Brain microvascular endothelial cell (primary cell): ENCODE measurements around the gene TTC39C.
"Not testable (repeated sequence)": the region's sequence is repeated elsewhere in the genome, so short reads cannot be mapped to it uniquely, and the experiment has no call there.

Experiments used
- DNase-seq: peaks from one replicate; pipeline ENCODE4 v3.0.0-alpha.2; 2020
- H3K27ac ChIP-seq: fragments of 250-450 bp; sonication (Bioruptor Pico); 2 replicates; pipeline ENCODE4 v1.5.1; 2020; ENCODE audit warnings: mild to moderate bottlenecking, moderate library complexity
- H3K27me3 ChIP-seq: fragments of 250-450 bp; sonication (Bioruptor Pico); replicated peaks from 2 replicates; pipeline ENCODE4 v1.5.1; 2020; ENCODE audit warnings: mild to moderate bottlenecking
- H3K36me3 ChIP-seq: fragments of 250-450 bp; sonication (Bioruptor Pico); replicated peaks from 2 replicates; pipeline ENCODE4 v1.5.1; 2020; ENCODE audit warnings: mild to moderate bottlenecking
- H3K4me3 ChIP-seq: 2 replicates; pipeline ENCODE4 v1.5.1; 2011; ENCODE audit warnings: low read depth, mild to moderate bottlenecking, control low read depth, low read length, moderate library complexity
- in situ Hi-C: cut with HindIII; loops from 2 replicates; pipeline ENCODE4 v1.10.0; 2017; ENCODE audit warnings: low sequenced_read_pairs, low pct_ligation_motif_present
- TF ChIP-seq, protein P1 (sequence below): IDR thresholded peaks from 2 replicates; pipeline ENCODE4 v1.5.1; 2011; ENCODE audit warnings: low read depth, mild to moderate bottlenecking, moderate library complexity, low read length, control low read depth, inconsistent platforms; ENCODE audit errors: missing control alignments

The TTC39C gene

DNA sequence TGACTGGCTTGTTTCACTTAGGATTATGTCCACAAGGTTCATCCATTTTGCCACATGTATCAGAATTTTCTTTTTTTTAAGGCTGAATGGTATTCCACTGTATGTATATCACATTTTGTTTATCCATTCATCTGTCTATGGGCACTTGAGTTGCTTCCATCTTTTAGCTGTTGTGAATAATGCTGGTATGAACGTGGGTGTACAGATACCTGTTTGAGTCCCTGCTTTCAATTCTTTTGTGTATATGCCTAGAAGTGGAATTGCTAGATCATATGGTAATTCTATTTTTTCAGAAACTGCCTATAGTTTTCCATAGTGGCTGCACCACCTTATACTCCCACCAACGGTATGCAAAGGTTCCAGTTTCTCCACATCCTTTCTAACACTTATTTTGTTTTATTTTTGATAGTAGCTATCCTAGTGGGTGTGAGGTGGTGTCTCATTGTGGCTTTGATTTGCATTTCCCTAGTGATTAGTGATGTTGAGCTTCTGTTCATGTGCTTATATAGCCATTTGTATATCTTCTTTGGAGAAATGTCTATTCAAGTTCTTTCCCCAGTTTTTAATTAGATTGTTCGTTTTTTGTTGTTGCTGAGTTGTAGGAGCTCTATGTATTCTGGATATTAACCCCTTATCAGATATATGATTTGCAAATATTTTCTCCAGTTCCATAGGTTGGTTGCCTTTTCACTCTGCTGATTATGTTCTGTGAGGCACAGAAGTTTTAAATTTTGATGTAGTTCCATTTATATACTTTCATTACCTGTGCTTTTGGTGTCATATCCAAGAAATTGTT is 40.7 kb downstream of the TTC39C start:
- H3K4me3 ChIP-seq = no peak overlapping the region
- TF ChIP-seq, protein P1, sequence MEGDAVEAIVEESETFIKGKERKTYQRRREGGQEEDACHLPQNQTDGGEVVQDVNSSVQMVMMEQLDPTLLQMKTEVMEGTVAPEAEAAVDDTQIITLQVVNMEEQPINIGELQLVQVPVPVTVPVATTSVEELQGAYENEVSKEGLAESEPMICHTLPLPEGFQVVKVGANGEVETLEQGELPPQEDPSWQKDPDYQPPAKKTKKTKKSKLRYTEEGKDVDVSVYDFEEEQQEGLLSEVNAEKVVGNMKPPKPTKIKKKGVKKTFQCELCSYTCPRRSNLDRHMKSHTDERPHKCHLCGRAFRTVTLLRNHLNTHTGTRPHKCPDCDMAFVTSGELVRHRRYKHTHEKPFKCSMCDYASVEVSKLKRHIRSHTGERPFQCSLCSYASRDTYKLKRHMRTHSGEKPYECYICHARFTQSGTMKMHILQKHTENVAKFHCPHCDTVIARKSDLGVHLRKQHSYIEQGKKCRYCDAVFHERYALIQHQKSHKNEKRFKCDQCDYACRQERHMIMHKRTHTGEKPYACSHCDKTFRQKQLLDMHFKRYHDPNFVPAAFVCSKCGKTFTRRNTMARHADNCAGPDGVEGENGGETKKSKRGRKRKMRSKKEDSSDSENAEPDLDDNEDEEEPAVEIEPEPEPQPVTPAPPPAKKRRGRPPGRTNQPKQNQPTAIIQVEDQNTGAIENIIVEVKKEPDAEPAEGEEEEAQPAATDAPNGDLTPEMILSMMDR = no peak
- H3K27ac ChIP-seq = no peak overlapping the region
- in situ Hi-C loops = no loop called here
- DNase-seq = no peak
- no peaks in the 10 kb centered on the region for H3K27me3 ChIP-seq
- H3K36me3 ChIP-seq = no peaks in the 10 kb centered on the region

DNA sequence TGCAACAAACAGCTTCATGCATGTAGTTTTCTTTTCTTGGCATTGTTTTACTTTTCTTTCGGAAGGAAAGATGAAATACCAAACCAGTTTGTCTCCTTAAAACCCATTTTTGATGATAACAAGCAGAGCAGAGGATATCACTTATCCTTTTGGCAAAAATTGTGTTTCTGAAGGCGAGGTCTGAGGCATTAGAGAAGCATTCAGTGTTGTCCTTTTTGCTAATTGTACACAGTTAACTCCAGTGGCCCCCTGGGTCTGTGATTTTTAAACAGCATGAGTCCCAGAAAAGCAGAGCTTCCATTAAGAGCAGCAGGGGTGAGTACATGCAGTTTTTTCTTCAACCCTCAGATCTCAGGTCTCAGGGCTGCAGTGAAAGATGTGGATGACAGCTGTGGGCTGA is 41.3 kb downstream of the TTC39C start:
- Histone ChIP-seq H3K27me3 (no peaks in the 10 kb centered on the region), H3K36me3 (no peaks in the 10 kb centered on the region), H3K27ac (no peak overlapping the region), H3K4me3 (no peak overlapping the region)
- DNase-seq = no peak
- in situ Hi-C loops = no loop called here
- TF ChIP-seq, protein P1 = no peak

DNA sequence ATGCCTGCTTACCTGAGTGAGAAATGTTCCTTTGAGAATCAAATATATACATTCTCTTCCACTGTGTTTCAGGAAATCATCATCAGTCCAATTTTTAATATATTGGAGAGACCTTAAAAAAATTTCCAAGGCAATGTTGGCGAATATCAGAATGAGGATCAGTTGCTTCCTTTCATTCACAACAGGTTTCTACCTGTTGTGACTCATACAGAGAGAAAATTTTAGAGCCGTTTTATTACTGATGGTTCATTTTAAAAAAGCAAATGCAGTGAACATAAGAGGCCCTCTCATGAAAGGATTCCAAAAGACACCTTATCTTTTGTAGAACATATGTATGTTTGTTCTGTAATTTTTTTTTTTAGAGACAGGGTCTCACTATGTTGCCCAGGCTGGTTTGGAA is 42.0 kb downstream of the TTC39C start:
- TF ChIP-seq, protein P1 = no peak
- in situ Hi-C loops = no loop called here
- DNase-seq = no peak
- Histone ChIP-seq H3K36me3 (no peaks in the 10 kb centered on the region), H3K27me3 (no peaks in the 10 kb centered on the region), H3K4me3 (no peak overlapping the region), H3K27ac (no peak overlapping the region)

DNA sequence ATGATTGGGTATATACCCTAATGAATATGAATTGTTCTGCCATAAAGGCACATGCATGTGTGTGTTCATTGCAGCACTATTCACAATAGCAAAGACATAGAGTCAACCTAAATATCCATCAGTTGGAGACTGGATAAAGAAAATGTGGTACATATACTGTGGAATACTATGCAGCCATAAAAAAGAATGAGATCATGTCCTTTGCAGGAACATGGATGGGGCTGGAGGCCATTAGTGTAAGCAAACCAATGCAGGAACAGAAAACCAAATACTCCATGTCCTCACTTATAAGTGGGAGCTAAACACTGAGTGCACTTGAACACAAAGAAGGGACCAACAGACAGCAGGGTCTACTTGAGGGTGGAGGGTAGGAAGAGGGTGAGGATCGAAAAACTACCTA is 43.2 kb downstream of the TTC39C start:
- Histone ChIP-seq H3K27ac (no peak overlapping the region), H3K4me3 (no peak overlapping the region), H3K27me3 (no peaks in the 10 kb centered on the region), H3K36me3 (no peaks in the 10 kb centered on the region)
- no peak for DNase-seq
- in situ Hi-C loops = no loop called here
- TF ChIP-seq, protein P1 = no peak

DNA sequence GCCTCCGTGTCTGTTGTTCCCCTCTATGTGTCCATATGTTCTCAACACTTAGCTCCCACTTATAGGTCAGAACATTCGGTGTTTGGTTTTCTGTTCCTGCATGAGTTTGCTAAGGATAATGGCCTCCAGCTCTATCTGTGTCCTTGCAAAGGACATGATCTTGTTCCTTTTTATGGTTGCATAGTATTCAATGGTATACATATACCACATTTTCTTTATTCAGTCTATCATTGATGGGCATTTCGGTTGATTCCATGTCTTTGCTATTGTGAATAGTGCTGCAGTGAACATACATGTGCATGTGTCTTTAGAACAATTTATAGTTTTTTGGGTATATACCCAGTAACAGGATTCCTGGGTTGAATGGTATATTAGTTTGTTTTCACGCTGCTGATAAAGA is 44.8 kb downstream of the TTC39C start:
- H3K27me3 ChIP-seq, DNase-seq, H3K27ac ChIP-seq, H3K36me3 ChIP-seq, H3K4me3 ChIP-seq, in situ Hi-C loops: not testable (repeated sequence)

DNA sequence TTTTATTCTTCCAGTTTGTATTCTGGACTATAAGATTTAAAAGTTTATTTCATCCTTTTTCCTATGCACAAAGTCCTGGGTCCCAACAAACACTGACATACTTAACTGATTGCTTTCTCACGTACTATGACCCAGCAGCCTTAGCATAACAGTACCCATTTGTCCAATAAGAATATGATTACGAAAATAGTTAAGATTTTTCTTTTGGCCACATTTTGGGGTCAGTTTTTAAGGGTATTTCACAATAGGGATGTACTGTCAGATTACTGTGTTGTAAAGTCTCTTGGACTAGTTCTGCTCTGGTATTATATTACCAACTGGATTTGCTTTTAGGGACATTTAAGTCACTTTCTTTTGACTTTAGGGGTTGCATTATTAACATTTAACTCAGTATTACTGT is 46.1 kb downstream of the TTC39C start:
- Histone ChIP-seq H3K27me3 (no peaks in the 10 kb centered on the region), H3K36me3 (no peaks in the 10 kb centered on the region), H3K4me3 (no peak overlapping the region), H3K27ac (no peak overlapping the region)
- in situ Hi-C loops = no loop called here
- no peak for DNase-seq
- TF ChIP-seq, protein P1 = no peak
